Stimulated activated CD8-positive, alpha-beta memory T cell treated with anti-CD3 and anti-CD28 coated beads, Interleukin-12 subunit alpha, Interleukin-12 subunit beta, amount 100 ng/mL, for 24 hours (primary cell): ENCODE data around the gene SMIM20.

Experiments
- DNase-seq: peaks from one replicate; pipeline ENCODE4 v3.0.0-alpha.2; 2020; ENCODE audit errors: extremely low read depth

SMIM20 gene

DNA sequence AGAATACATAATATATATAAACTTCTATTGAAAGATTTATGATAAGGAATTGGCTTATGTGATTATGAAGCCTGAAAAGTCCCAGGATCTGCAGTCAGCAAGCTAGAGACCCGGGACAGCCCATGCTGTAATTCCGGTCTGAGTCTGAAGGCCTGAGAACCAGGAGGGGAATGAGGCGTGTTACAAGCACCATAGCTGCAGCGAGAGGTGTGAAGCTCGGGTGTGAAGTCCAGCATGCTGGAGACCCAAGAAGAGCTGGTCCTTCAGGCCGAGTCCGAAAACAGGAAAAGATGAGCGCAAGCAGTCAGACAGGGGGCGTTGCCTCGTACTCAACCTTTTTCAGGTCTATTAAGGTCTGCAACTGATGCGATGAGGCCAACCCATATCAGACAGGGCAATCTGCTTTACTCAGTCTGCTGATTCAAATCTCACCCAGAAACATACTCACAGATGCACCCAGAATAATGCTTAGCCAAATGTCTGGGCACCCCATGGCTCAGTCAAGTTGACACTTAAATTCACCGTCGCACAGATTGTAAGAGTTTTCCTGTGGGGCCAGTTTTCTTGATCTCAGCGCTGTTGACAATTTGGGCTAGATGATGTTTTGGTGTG lies 40.4 kb downstream of the SMIM20 start:
- DNase-seq: no peak

DNA sequence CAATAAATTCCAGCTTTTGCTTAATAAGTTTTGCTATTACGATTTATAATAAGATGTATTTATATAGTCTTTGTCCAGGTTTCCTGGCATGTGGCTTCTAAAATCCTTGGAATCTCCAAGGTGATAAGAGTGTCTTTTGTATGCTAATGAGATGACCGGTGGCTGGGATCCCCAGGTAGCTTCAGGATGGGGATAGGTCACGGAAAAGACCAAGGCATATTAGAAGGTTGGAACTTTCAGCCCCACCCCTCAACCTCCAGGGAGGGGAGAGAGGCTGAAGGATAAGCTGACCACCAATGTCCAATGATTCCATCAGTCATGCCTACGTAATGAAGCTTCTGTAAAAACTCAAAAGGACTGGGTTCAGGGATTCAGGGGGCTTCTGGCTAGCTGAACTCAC lies 41.7 kb downstream of the SMIM20 start:
- DNase-seq: no peak

DNA sequence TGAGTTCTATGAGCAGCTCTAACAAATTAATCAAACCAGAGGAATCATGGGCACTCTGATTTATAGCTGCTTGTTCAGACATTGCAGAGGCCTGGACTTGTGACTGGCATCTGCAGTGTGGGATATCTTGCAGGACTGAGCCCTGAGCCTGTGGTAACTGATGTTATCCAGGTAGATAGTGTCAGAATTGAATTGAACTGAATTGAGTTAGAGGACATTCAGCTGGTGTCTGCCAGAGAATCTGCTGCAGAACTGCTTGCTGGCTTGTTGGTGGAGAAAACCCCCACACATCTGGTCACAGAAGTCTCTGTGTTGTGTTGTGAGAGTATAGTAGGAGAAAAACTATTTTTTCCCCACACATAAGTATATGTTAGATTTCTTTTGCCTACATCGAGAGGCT lies 42.2 kb downstream of the SMIM20 start:
- DNase-seq: no peak

DNA sequence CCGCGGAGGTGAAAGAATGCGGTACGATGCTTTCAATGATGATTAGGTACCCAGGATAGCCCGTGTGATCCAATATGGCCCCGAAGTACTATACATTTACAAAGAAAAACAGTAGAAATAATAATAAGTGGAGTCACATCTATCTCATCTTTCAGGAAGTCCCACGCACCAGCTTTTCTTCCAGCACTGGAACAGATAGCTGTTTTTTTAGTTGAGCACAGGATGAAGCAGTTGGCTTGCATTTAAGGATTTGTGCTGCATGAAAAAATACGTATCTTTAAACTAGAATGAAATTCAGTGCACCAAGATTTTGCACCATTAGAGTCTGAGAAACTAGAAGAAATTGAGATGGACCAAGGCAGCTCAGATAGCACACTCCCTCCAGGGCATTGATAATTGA lies 44.1 kb downstream of the SMIM20 start:
- no peak for DNase-seq

- no peak for DNase-seq
Measured at GRCh38 chr4:25962393-25962792, 48.4 kb downstream of the SMIM20 start.

DNA sequence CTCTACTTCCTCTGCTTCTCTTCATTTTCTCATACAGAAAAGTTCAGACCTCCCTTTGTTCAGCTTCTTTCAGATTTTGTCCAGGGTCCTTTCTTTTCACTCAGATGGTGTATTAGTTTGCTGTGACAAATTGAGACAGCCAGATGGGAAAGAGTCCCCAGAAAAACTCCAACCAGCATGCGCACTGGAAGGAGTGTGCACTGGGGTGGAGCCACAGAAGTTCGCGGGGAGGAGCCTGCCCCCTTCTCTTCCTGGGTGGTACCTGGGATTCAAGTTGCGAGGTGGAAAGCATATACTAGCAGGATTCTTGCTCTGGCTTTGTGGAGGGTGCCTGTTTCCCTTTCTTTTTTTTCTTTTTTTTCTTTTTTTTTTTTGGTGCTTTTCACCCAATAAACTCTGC lies 51.6 kb downstream of the SMIM20 start:
- no peak for DNase-seq

DNA sequence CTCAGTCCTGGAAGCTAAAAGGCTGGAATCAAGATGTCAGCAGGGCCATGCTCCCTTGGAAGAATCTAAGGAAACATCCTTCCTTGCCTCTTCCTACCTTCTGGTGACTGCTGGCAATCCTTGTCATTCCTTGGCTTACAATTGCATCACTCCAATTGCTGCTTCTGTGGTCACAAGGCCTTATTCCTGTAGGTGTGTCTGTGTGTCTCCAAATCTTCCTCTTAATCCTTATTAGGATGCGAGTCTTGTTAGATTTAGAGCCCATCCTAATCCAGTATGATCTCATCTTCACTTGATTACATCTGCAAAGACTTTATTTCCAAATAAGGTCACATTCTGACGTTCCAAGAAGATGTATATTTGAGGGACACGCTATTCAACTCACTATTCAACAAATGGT lies 52.2 kb downstream of the SMIM20 start:
- DNase-seq: no peak

DNA sequence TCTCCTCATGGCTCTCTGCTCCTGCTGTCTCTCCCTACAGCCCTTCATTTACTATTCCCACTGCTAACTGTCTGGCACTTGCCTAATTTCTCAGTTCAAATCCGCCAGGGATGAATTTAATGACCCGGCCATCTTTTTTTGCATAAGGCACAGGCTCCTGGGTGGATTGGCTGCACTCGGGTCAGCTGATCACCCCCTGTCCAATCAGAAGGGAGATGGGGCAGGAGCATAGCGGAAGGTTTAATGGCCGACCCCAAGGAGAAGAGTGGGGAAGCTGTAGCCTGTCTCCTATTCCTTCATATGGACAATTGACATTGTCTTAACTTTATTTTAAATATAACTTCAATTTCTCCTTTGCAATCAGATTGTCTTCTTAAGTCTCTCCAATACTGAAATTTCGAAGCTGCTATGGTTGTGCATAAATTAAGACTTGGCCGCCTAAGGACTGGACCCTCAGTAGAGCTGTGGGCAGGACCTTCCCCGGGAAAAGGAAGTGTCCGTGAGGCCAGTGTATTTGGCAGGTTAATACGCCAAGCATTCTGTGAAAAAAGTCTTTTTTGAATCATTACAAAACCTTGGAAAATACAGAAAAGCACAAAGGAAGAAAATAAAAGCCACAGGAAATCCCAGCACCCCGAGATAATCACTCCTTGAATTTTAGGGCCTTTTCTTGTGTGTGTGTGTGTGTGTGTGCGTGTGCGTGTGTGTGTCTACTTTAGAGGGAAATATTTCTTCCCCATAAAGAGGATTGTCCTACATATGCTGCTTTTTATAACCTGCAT lies 55.5 kb downstream of the SMIM20 start:
- no peak for DNase-seq

DNA sequence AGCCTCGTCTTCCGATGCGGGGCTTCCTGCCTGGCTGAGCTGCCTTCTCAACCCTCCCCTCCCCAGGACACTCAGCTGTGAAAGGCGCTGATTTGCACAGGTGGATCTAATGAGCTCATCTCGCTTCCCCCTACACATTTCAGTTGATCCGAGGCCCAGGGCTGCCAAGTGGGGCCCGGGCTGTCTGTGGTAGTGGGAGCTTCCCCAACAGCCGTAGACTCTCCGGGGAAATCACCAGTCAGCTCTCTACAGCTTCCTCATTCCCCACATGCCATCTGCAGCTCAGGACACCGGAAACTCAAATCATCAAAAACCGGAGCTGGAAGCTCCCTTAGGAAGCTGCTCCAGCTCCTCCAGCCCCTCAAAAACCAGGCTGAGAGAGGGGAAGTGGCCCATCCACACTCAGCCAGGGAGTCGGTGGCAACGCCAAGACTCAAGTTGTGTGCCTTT lies 56.2 kb downstream of the SMIM20 start:
- no peak for DNase-seq

DNA sequence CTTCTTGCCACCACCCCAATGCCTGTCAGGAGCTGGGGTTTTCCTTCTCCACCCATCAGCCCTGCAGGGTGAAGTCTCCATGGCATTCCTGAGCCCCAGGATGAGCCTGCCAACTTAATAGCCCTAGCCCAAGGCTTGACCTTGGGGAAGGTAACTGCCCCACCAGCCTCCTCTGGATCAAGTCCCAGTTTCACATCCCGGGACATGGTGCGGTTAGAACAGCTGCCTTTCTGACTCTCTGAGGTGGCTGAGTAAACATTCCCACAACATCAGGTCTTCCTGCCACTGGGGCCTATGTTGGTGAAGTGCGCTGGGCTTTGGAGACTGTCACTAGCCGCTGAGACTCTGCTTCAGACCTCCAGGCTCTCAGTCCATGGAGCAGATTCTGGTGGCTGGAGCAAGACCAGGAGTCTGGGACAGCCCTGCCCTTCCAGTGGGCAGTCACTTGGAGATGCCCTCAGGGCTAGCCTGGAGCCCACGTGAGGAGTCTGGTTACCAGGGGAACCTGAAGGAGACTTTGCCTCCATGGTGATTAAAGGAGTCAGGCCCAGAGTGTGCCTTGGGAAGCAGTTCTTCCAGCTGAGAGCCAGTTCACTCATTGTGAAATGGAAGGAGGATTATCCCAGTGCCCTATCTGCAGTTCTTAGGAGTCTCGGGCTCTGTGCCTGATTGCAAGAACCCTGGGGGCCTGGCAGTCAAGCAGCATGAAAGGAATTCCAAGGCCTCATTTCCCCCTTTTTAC lies 56.8 kb downstream of the SMIM20 start:
- no peak for DNase-seq

DNA sequence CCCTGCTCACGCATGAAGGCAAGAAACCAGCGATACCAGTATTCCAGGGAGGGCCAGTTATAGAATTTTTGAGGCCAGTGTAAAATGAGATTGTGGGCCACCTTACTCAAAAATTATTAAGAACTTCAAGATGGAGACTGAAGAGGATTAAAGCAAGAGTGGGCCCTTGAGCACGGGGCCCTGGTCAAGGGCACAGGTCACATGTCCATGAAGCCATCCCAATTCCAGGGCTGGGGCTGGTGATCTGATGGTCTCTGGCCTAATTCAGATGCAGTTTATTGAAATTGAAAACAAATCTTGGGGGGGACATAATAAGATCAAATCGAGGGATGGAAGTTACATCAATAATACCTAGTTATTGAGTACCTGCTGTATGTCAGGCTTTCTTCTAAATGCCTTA lies 58.3 kb downstream of the SMIM20 start:
- no peak for DNase-seq

DNA sequence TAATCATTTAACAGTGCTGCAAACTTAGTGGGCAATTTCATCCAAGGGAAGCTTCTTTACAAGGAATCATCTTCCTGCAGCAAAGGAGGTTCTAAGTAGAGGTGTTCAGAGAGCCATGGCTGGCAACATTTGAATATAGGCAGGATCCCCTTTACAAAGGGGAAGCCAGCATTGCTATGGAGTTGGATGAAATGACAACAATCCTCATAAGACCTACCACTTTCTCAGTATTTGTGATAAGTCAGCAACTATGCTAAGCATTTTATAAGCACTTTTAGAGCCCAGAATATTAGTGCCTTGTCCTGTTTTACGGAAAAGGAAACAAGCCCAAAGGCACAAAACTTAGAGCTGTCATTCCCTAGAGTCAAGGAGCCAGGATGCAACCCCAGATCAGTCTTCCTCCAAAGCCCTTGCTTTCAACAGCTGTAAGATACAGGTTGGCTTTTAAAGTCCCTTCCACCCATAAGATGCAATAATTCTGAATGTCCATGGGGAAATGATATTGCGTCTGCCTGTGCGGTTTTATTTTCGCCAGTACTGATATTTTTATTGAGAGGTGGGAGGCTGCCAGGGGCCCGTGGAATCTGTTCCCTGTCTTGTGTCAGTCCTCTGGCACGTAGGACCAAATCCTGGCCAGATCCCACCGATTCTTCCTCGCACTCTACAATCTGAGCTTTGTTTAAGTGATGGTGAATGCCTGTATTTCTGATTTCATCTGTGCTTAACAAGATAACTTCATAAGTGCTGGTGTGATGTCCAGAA lies 59.1 kb downstream of the SMIM20 start:
- DNase-seq: no peak

DNA sequence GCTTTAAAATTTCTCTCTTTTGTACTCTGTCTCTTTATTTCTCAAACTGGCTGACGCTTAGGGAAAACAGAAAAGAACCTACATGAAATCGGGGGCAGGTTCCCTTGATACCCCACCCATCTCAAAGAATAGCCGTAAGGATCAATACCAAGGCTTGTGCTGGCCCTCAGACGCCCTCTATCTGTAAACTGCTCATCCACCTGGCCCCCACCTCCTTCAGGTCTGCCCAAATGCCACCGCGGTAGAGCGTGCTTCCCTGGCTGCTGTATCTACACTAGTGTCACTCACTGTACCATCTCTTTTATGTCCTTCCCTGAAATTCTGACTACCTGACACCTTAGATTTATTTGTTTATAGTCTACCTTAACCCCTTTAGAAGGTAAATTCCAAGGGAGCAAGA lies 62.8 kb downstream of the SMIM20 start:
- no peak for DNase-seq

- no peak for DNase-seq
Measured at GRCh38 chr4:25977397-25978170, 63.6 kb downstream of the SMIM20 start.

GRCh38 chr4:25978327-25978726 lies 64.3 kb downstream of the SMIM20 start:
- no peak for DNase-seq
